ENCODE measurements around the gene GDF15. TPM values are rescaled to one million over a fixed set of nuclear protein-coding genes. Genes with fewer than 3 reads are reported as not detected.
A peak's percentile ranks its signal among the peaks of the same experiment; 100 is the strongest.

The GDF15 gene
- total RNA-seq, 2 experiments from 2014 or later: not detected

DNA sequence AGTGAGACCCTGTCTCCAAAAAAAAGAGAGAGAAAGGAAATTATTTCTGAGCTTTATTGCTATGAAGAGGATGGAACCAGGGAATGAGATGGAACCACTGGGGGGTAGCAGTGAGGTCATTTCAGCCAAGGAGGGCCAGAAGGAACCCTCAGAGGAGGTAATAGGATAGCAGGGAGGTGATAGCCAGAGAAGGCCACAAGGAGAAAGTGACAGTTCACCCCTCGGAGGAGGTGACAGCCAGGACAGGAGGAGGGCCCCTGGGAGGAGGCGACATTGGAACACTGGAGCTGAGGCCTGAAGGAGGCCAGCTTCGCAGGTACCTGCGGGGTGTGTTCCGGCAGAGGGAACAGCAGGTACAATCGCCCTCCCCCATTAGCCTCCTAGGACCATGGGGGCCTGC lies 46.2 kb upstream of the GDF15 start:
- Histone ChIP-seq H3K4me3 (ENCODE audit: low read depth, low read length, poor library complexity, severe bottlenecking) (peak overlapping the region; percentile 88), H3K4me2 (ENCODE audit: low read length) (peak overlapping the region; percentile 98)

DNA sequence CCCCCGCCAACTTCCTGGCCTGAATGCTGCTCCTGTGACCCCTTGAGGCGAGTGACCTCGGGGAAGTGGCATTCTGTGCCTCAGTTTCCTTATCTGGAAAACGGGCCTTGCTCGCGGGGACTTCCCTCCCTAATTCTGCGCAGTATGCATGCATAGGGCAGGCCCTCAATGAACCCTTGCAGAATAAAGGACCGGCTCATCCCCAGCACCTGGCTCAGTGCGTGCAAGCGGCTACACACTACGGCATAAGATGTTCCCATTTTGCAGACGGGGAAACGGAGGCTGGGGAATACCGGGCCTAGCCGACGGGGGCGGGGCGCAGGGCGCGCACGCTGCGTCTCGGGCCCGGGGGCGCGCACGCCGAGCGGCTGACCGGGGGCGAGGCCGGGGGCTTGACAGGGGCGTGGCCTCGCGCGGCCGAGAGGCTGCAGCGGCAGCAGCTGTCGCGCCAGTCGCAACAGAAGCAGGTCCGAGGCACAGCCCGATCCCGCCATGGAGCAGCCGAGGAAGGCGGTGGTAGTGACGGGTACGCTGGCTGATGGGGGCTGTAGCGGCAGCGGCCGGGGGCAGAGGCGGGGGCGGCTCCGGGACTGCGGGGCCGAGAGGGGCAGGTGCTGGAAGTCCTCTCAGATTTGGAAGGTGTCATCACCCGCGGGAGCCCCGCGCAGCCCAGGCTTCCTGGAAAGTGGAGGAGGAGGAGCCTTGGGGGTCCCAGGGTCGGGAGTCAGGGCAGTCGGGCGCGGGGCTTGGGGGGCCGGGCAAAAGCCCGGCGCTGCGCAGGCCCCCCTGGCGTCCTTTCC lies 45.6 kb upstream of the GDF15 start, which contains the start of gene PGPEP1:
Gene PGPEP1, plus strand, starts transcription at position 409 of the 800 bp plus-strand sequence. Its CDS starts 84 bp downstream, at position 493.
- Histone ChIP-seq H3K4me2 (ENCODE audit: low read length) (peak within 1 kb of the TSS; percentile 98), H3K4me1 (ENCODE audit: insufficient read depth, low read length, poor library complexity, severe bottlenecking) (peaks cover 25% of the 10 kb centered on the region), H3K4me3 (ENCODE audit: low read depth, low read length, poor library complexity, severe bottlenecking) (peak within 1 kb of the TSS; percentile 88), H3K27ac (ENCODE audit: low read depth, low read length, poor library complexity, severe bottlenecking) (peak within 1 kb of the TSS; percentile 56), H3K36me3 (ENCODE audit: insufficient read depth, low read length) (no peaks in the 10 kb centered on the region), H2AFZ (ENCODE audit: low read length) (peak within 1 kb of the TSS; percentile 72), H3K79me2 (ENCODE audit: insufficient read depth, low read depth, low read length) (no peaks in the 10 kb centered on the region), H4K20me1 (ENCODE audit: insufficient read depth, low read length) (no peaks in the 10 kb centered on the region), H3K9me2 (ENCODE audit: insufficient read depth, low read length) (no peaks in the 10 kb centered on the region), H3K9me3 (ENCODE audit: low read length) (no peaks in the 10 kb centered on the region)
- ChIA-PET POLR2A (interaction anchor here (2.4 kb wide), 2 partner anchors 11 to 59 kb away, joined by 13 to 19 read pairs; partner anchors contain the start of gene JUND), CTCF (ENCODE audit: unreplicated experiment) (interaction anchor here (1.1 to 1.6 kb wide), 3 partner anchors 12 to 61 kb away, joined by 5 to 10 read pairs (median 5); no protein-coding TSS in a partner anchor)
- no TSS peak for BruUV-seq (replicated peaks)
- DNase-seq (ENCODE audit: low spot score): peak; percentile 81
- intact Hi-C loops (cut with micrococcal nuclease; ENCODE audit: unreplicated experiment): no loop called here
- no peak for TF ChIP-seq EZH2phosphoT487 (IDR thresholded peaks at IDR 0.05; ENCODE audit: borderline replicate concordance, low read depth, low read length)
- TF ChIP-seq, protein P1, sequence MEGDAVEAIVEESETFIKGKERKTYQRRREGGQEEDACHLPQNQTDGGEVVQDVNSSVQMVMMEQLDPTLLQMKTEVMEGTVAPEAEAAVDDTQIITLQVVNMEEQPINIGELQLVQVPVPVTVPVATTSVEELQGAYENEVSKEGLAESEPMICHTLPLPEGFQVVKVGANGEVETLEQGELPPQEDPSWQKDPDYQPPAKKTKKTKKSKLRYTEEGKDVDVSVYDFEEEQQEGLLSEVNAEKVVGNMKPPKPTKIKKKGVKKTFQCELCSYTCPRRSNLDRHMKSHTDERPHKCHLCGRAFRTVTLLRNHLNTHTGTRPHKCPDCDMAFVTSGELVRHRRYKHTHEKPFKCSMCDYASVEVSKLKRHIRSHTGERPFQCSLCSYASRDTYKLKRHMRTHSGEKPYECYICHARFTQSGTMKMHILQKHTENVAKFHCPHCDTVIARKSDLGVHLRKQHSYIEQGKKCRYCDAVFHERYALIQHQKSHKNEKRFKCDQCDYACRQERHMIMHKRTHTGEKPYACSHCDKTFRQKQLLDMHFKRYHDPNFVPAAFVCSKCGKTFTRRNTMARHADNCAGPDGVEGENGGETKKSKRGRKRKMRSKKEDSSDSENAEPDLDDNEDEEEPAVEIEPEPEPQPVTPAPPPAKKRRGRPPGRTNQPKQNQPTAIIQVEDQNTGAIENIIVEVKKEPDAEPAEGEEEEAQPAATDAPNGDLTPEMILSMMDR (conservative IDR thresholded peaks at IDR 0.05; ENCODE audit: low read length): no peak

More for the DNA sequence above, 46.2 kb upstream of the GDF15 start:
- no peaks in the 10 kb centered on the region for H3K79me2 ChIP-seq (ENCODE audit: insufficient read depth, low read depth, low read length)
- ChIA-PET CTCF (ENCODE audit: unreplicated experiment) (interaction anchor here (0.6 to 1.6 kb wide), 5 partner anchors 11 to 149 kb away, joined by 3 to 10 read pairs (median 5); no protein-coding TSS in a partner anchor), POLR2A (interaction anchor here (0.6 to 2.4 kb wide), 3 partner anchors 10 to 59 kb away, joined by 9 to 19 read pairs (median 13); partner anchors contain the start of gene JUND)
- H3K27ac ChIP-seq (ENCODE audit: low read depth, low read length, poor library complexity, severe bottlenecking): peak overlapping the region; percentile 31
- peaks cover 25% of the 10 kb centered on the region for H3K4me1 ChIP-seq (ENCODE audit: insufficient read depth, low read length, poor library complexity, severe bottlenecking)
- BruUV-seq (replicated peaks): no TSS peak
- H3K9me3 ChIP-seq (ENCODE audit: low read length): no peaks in the 10 kb centered on the region
- no peaks in the 10 kb centered on the region for H4K20me1 ChIP-seq (ENCODE audit: insufficient read depth, low read length)
- peak overlapping the region; percentile 72 for H2AFZ ChIP-seq (ENCODE audit: low read length)
- no peaks in the 10 kb centered on the region for H3K36me3 ChIP-seq (ENCODE audit: insufficient read depth, low read length)
- peak; percentile 53 for DNase-seq (ENCODE audit: low spot score)
- intact Hi-C loops (cut with micrococcal nuclease; ENCODE audit: unreplicated experiment): no loop called here
- H3K9me2 ChIP-seq (ENCODE audit: insufficient read depth, low read length): no peaks in the 10 kb centered on the region
- TF ChIP-seq, protein P1 (conservative IDR thresholded peaks at IDR 0.05; ENCODE audit: low read length): peak; percentile 68
- TF ChIP-seq EZH2phosphoT487 (IDR thresholded peaks at IDR 0.05; ENCODE audit: borderline replicate concordance, low read depth, low read length): no peak

Data from OCI-LY7 (cell line).